Natural killer cell treated with Interleukin-12 subunit alpha and Interleukin-12 subunit beta and Interleukin-15 and Interleukin-18, amount 100 ng/mL, for 72 hours (primary cell): Measurements from ENCODE around the gene TRMO. TPM values are rescaled to one million over a fixed set of nuclear protein-coding genes. Genes with fewer than 3 reads are reported as not detected.

Experiments
- ATAC-seq, 2 donors: fragments of 150-1000 bp; cut with Tn5 transposase in 1 of 2; sonication (Bioruptor Pico), chemical (Tn5 transposase) in 1 of 2; 2 replicates each; pipeline ENCODE4 v1.10.0; 2021
- DNase-seq: peaks from one replicate; pipeline ENCODE4 v3.0.0; 2022; ENCODE audit warnings: low spot score
- H3K27ac Mint-ChIP-seq, 2 donors: 1 replicate in 1 of 2; 2 replicates in 1 of 2; pipeline ENCODE4 v1.8.0; 2022; ENCODE audit warnings: mixed read lengths in 2 of 2, mild to moderate bottlenecking in 1 of 2, moderate library complexity in 1 of 2
- H3K27me3 Mint-ChIP-seq, 2 donors: 1 replicate in 1 of 2; 2 replicates in 1 of 2; pipeline ENCODE4 v1.8.0; 2022; ENCODE audit warnings: mixed read lengths in 2 of 2
- H3K36me3 Mint-ChIP-seq: one replicate; pipeline ENCODE4 v1.8.0; 2022; ENCODE audit warnings: mixed read lengths
- H3K4me1 Mint-ChIP-seq, 2 donors: 1 replicate in 1 of 2; 2 replicates in 1 of 2; pipeline ENCODE4 v1.8.0; 2022; ENCODE audit warnings: low read depth in 2 of 2, mixed read lengths in 2 of 2, mild to moderate bottlenecking in 1 of 2
- H3K4me3 Mint-ChIP-seq: one replicate; pipeline ENCODE4 v1.8.0; 2022; ENCODE audit warnings: mixed read lengths
- H3K9me3 Mint-ChIP-seq: 2 replicates; pipeline ENCODE4 v1.8.0; 2022; ENCODE audit warnings: mixed read lengths
- total RNA-seq, 2 donors: library from RNA; stranded (reverse); gene quantifications; one replicate each; pipeline ENCODE4 v1.2.3, GENCODE V29; 2022

TRMO gene
- total RNA-seq, 2 donors from 2014 or later = 13.8 to 18.2 TPM

DNA sequence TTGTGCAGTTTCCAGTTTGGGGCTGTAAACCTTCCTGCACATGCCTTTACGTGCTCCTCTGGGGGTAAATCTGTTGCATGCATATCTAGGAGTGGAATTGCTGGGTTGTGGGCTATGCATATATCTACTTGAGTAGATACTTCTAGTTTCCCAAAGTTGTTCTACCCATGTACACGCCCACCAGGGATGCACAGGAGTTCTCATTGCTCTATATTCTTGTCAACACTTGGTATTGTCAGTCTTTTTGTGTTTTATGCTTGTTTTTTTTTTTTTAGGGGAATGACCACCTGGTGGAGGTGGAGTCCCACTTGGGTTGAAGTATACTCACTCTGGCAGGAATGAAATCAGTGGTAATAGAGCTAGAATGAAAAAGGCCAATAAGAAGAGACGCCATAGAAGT lies 46.2 kb downstream of the TRMO start:
- Mint-ChIP-seq H3K4me3 (no peak overlapping the region), H3K36me3 (no peaks in the 10 kb centered on the region), H3K27me3 (no peaks in the 10 kb centered on the region)

DNA sequence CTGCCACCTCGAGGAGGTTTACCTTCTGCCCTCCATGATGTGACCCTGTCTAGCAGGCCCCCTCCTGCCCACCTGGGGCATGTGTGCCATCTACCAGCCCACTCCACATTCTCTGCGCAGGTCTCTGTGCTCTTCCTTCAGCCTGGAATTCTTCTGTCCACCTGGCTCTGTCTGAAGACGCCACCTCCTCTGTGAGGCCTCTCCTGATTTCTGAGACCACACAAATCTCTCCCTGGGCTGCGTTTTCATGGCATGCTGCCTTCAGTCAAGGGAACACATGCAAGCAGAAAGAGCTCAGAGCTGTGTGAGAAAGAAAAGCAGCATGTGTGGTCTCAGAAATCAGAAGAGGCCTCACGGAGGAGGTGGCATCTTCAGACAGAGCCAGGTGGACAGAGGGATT lies 47.2 kb downstream of the TRMO start:
- Mint-ChIP-seq H3K9me3 (no peaks in the 10 kb centered on the region), H3K4me3 (no peak overlapping the region), H3K27ac (no peak overlapping the region), H3K27me3 (peaks cover 0 to 4% of the 10 kb centered on the region in 2 donors), H3K4me1 (peaks cover 6 to 8% of the 10 kb centered on the region in 2 donors), H3K36me3 (no peaks in the 10 kb centered on the region)
- no peak for DNase-seq
- no peak for ATAC-seq

More for the DNA sequence above, 46.2 kb downstream of the TRMO start:
- Mint-ChIP-seq H3K27ac (no peak overlapping the region), H3K4me1 (peaks cover 6 to 8% of the 10 kb centered on the region in 2 donors), H3K9me3 (no peaks in the 10 kb centered on the region)
- ATAC-seq (no peak), DNase-seq (no peak)

DNA sequence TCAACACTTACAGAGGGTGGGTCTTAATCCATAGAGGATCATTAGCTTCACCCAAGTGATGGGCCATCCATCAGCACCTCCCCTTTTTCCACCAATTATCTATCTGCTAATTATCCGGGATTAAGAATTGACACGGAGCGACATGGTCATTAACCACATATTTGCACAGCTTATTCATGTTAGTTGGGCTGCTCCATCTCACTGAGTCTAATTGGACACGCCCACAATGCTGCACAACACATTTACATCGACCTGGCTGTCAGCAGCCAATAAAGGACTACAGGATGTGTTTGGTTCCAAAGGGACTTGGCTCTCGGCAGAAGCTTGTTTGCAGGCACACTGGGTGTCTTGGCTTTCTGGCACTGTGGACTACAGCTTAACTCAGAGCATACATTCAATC lies 47.7 kb downstream of the TRMO start:
- no peak for ATAC-seq
- Mint-ChIP-seq H3K27ac (no peak overlapping the region), H3K36me3 (no peaks in the 10 kb centered on the region), H3K4me1 (peaks cover 6 to 8% of the 10 kb centered on the region in 2 donors), H3K4me3 (no peak overlapping the region), H3K27me3 (peaks cover 0 to 4% of the 10 kb centered on the region in 2 donors), H3K9me3 (no peaks in the 10 kb centered on the region)
- no peak for DNase-seq

DNA sequence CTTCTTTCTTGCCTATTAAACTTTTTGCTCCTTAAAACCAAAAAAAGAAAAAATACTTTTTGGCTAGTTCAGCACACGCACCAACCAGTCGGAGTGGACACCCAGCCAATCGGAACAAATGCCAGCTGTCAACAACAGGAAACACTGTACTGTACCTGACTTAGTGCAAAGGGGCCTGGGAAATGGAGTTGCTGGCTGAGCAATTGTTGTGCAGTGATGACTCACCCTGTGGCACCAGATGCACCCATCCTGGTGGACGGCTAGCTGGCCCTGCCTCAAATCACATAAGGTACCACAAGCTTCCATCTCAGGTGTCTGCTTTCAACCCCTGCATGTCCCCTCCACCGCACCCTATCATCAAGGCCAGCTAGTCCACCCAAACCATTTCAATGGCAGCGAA lies 48.4 kb downstream of the TRMO start:
- Mint-ChIP-seq H3K4me3 (no peak overlapping the region), H3K36me3 (peaks cover 2% of the 10 kb centered on the region), H3K4me1 (peaks cover 6 to 8% of the 10 kb centered on the region in 2 donors), H3K27me3 (peaks cover 7 to 9% of the 10 kb centered on the region in 2 donors), H3K9me3 (no peaks in the 10 kb centered on the region), H3K27ac (no peak overlapping the region)
- DNase-seq (no peak), ATAC-seq (no peak)

DNA sequence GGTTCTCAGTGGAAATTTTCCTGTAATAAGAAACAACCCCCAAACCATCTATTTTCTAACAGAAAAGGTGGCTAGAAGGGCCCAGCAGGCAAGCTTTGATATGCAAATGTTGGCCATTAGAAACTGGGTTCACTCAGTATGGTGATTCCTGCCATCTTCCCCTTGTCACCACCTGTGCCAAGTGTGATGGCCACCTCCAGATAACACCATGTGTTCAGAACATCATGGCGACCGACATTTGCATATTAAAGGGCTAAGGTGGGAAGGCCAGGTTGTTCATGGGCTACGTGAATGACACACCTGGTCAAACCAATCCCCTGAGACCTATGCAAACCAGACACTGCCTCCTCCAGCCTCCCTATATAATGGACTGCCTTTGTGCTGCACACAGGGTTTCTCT lies 48.9 kb downstream of the TRMO start:
- H3K27ac Mint-ChIP-seq = no peak overlapping the region
- ATAC-seq (no peak), DNase-seq (no peak)
- H3K4me3 Mint-ChIP-seq = no peak overlapping the region
- peaks cover 6 to 8% of the 10 kb centered on the region in 2 donors for H3K4me1 Mint-ChIP-seq
- H3K9me3 Mint-ChIP-seq = no peaks in the 10 kb centered on the region
- H3K27me3 Mint-ChIP-seq = peaks cover 9 to 11% of the 10 kb centered on the region in 2 donors
- peaks cover 5% of the 10 kb centered on the region for H3K36me3 Mint-ChIP-seq

DNA sequence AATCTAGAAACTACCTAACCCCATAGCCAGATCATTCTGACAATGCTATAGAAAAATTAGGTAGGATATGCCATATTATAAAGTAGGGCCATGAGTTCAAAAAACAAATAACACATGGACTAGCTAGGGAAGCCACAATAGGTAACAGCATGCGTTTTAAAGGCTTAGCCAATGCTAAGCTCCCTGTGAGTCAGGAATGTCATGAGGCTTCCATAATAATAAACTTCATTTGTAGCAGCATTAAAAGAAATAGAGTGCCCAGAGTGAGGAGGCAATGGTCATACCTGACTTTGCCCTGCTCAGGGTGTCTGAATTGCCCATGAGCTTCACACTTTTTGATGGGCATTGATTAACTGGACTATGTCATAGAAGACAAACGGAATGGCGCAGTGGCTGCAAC lies 53.4 kb downstream of the TRMO start:
- no peak overlapping the region for H3K4me3 Mint-ChIP-seq
- peaks cover 21 to 43% of the 10 kb centered on the region in 2 donors for H3K27me3 Mint-ChIP-seq
- H3K36me3 Mint-ChIP-seq = peaks cover 32% of the 10 kb centered on the region

DNA sequence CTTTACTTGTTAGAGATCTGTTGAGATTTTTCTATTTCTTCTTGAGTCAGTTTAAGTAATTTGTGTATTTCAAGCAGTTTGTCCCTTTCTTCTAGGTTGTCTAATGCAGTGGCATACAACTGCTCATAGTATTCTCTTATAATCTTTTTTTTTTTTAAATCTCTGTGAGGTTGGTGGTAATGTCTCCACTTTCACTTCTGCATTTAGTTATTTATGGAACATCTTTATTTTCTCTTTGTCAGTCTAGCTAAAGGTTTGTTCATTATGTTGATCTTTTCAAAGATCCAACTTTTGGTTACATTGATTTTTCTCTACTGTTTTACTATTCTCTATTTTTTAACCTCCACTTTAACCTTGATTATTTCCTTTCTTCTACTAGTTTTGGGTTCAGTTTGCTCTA lies 55.5 kb downstream of the TRMO start:
- Mint-ChIP-seq H3K27me3 (peaks cover 29 to 48% of the 10 kb centered on the region in 2 donors), H3K4me1 (no peaks in the 10 kb centered on the region), H3K27ac (no peak overlapping the region), H3K9me3 (peaks cover 14% of the 10 kb centered on the region), H3K4me3 (no peak overlapping the region), H3K36me3 (peaks cover 32% of the 10 kb centered on the region)
- ATAC-seq (no peak), DNase-seq (no peak)

More for the DNA sequence above, 53.4 kb downstream of the TRMO start:
- ATAC-seq (no peak), DNase-seq (no peak)
- Mint-ChIP-seq H3K4me1 (no peaks in the 10 kb centered on the region), H3K27ac (no peak overlapping the region), H3K9me3 (peaks cover 14% of the 10 kb centered on the region)

DNA sequence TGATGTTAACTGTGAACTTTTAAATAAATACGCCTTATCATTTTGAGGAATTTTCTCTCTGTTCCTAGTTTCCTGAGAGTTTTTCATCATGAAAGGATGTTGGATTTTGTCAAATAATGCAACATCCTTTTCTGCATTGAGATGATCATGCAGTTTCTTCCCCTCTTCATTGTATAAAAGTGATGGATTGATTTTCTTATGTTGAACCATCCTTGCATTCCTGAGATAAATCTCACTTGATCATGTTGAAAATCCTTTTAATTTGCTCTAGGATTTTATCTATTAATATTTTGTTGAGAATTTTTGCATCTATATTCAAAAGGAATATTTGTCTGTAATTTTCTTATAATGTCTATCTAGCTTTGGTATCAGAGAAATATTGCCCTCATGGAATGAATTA lies 56.0 kb downstream of the TRMO start:
- H3K27ac Mint-ChIP-seq = no peak overlapping the region
- ATAC-seq (no peak), DNase-seq (no peak)
- H3K36me3 Mint-ChIP-seq = peaks cover 32% of the 10 kb centered on the region
- H3K4me3 Mint-ChIP-seq = no peak overlapping the region
- H3K4me1 Mint-ChIP-seq = no peaks in the 10 kb centered on the region
- H3K27me3 Mint-ChIP-seq = peaks cover 33 to 53% of the 10 kb centered on the region in 2 donors
- H3K9me3 Mint-ChIP-seq = peaks cover 14% of the 10 kb centered on the region

DNA sequence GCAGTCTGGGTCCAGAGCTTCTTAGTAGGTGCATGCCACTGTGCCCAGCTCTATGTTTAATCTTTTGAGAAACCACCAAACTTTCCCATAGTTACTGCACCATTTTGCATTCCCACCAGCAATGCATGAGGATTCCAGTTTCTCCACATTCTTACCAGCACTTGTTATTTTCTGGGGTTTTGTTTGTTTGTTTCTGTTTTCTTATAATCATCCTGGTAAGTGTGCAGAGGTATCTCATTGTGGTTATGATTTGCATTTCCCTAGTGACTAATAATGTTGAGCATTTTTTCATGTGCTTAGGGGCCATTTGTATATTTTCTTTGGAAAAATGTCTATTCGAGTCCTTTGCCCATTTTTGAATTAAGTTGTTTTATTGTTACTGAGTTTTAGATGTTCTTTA lies 57.9 kb downstream of the TRMO start:
- Mint-ChIP-seq H3K36me3 (peaks cover 32% of the 10 kb centered on the region), H3K9me3 (peaks cover 14% of the 10 kb centered on the region), H3K4me3 (no peak overlapping the region), H3K27ac (no peak overlapping the region), H3K4me1 (no peaks in the 10 kb centered on the region), H3K27me3 (peaks cover 43 to 67% of the 10 kb centered on the region in 2 donors)
- no peak for DNase-seq
- no peak for ATAC-seq

DNA sequence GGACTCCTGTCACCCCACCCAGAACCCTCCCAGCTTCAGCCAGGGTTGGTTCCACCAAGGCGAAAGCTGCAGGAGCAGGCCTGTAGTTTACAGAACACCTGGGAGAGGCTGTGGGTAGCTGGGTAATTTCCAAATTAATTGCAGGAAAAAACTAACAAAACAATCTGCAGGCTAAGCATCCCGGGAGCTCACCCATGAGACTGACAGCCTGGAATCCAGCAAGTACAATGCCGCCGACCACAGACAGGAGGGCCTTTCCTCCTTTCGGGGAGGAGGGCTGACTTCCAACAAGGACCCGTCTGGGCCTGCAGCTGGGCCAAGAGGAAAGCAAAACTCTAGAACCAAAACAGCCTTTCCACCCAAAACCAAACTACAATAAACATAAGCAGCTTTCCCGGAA lies 59.0 kb downstream of the TRMO start:
- ATAC-seq = no peak
- H3K27ac Mint-ChIP-seq = no peak overlapping the region
- no peaks in the 10 kb centered on the region for H3K4me1 Mint-ChIP-seq
- H3K27me3 Mint-ChIP-seq = peaks cover 38 to 65% of the 10 kb centered on the region in 2 donors
- DNase-seq = no peak
- peaks cover 27% of the 10 kb centered on the region for H3K36me3 Mint-ChIP-seq
- no peak overlapping the region for H3K4me3 Mint-ChIP-seq
- H3K9me3 Mint-ChIP-seq = peaks cover 14% of the 10 kb centered on the region

DNA sequence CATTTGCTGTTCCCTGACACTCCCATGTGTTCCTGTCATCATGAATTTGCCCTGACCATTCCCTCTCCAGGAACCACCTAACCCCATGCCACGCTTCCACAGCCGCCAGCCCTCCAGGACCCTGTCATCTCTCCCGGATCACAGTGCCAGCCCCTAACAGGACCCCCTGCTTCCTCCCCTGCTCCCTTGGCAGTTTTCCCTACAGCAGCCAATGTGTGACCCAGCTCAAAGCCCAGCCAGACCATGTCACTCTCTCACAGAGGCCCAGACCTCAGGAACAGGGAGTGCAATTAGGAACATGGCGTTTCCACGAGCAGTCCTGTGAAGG lies 61.2 kb downstream of the TRMO start:
- Mint-ChIP-seq H3K9me3 (peaks cover 11% of the 10 kb centered on the region), H3K4me3 (no peak overlapping the region), H3K27me3 (peaks cover 52 to 77% of the 10 kb centered on the region in 2 donors), H3K36me3 (peaks cover 16% of the 10 kb centered on the region), H3K4me1 (peaks cover 0 to 4% of the 10 kb centered on the region in 2 donors), H3K27ac (no peak overlapping the region)
- DNase-seq (no peak), ATAC-seq (no peak)

DNA sequence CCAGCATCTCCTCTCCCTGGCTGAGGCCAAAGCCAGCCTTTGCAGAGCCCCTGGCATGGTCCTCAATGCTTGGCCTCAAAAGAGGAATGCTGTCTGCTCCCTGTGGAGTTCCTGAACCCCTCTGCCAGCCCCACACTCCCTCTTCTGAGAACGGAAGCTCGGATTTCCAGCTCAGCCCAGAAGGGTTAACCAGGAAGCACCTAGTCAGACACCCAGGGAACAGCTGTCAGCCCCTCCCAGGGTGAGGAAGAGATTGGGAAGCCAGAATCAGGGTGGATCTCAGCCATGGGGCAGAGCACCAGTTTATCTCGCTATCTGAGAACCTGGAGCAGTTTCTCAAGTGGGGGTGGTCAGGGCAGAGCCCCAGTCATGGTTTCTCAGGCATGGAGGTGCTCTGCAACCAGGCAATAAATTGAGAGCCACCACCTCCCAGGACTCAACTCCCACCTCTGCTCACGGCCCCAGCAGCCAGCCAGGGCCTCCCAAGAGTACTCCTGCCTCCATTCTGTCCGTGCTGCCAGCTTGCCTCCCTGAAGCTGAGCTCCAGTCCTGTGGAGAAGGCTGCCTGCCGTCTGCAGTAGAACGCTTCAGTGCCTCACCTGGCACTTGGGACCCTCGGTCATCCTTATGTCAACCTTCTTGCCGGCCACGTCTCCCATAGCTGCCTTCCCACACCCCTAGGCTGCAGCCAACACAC lies 61.7 kb downstream of the TRMO start:
- Mint-ChIP-seq H3K4me1 (peaks cover 0 to 4% of the 10 kb centered on the region in 2 donors), H3K4me3 (no peak overlapping the region), H3K27me3 (peaks cover 53 to 77% of the 10 kb centered on the region in 2 donors), H3K27ac (no peak overlapping the region), H3K36me3 (peaks cover 10% of the 10 kb centered on the region), H3K9me3 (peaks cover 7% of the 10 kb centered on the region)
- no peak for ATAC-seq
- DNase-seq = no peak

DNA sequence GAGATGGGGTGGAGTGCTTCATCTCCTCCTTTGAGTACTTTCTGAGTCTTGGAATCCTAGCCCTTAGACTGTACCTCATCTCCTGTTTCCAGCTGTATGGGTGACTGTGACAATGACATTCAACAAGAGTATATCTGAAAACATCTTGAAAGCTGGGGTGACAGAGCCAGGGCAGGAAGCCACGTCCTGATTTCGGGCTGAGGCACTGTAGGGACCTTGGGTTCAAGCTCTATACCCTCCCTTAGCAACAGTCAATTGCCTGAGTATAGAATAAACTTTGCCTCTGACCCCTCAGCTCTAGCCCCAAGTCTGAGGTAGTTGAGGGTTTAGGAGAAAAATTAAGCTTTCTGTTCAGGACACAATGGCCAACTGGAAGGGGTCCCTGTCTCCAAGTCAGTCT lies 63.0 kb downstream of the TRMO start:
- Mint-ChIP-seq H3K9me3 (no peaks in the 10 kb centered on the region), H3K27ac (no peak overlapping the region), H3K27me3 (peaks cover 50 to 67% of the 10 kb centered on the region in 2 donors), H3K4me3 (no peak overlapping the region), H3K4me1 (peaks cover 0 to 4% of the 10 kb centered on the region in 2 donors), H3K36me3 (no peaks in the 10 kb centered on the region)
- ATAC-seq = peak in 1 of 2 donors; percentile 28
- DNase-seq = no peak

DNA sequence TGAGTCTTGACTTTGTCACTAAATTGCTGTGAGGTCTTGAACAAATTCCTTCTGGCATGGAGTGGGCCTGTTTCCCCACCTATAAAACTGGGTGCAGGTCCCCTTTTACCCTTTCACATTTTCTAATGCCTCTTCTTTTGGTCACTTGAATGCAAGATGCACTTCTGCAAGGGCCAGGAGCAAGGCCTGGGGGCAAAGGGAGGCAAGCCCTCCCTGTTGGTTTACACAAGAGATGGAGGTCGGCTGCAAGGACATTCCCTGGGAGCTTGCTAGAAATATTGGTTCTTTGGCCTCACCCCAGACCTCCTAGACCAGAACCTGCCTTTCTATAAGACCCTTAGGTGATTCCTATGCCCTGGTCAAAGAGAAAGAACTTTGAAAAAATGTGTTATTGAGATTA lies 63.5 kb downstream of the TRMO start:
- H3K27me3 Mint-ChIP-seq = peaks cover 53 to 63% of the 10 kb centered on the region in 2 donors
- no peaks in the 10 kb centered on the region for H3K9me3 Mint-ChIP-seq
- no peak overlapping the region for H3K4me3 Mint-ChIP-seq

DNA sequence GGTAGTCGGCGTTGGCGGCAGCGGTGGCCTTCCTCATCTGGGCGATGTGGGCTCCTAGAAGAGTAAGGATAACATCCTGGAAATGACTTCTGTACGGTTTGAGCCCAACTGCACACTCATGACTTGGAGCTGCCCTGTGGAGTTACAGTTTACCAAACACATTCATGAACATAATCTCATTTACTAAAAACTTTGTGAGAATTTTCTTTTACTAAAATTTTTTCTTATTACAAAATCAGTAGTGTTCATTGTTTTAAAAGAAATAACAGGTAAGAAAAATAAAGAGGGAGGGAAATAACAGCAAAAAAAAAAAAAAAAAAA lies 63.9 kb downstream of the TRMO start:
- no peak for ATAC-seq
- Mint-ChIP-seq H3K4me1 (peaks cover 0 to 7% of the 10 kb centered on the region in 2 donors), H3K4me3 (no peak overlapping the region), H3K36me3 (no peaks in the 10 kb centered on the region), H3K9me3 (no peaks in the 10 kb centered on the region), H3K27me3 (peaks cover 53 to 63% of the 10 kb centered on the region in 2 donors), H3K27ac (no peak overlapping the region)
- DNase-seq = no peak

More for the DNA sequence above, 63.5 kb downstream of the TRMO start:
- no peak for ATAC-seq
- no peak for DNase-seq
- H3K36me3 Mint-ChIP-seq = no peaks in the 10 kb centered on the region
- peaks cover 0 to 7% of the 10 kb centered on the region in 2 donors for H3K4me1 Mint-ChIP-seq
- no peak overlapping the region for H3K27ac Mint-ChIP-seq
